GM18867 (cell line): Measurements from ENCODE around the gene RIPOR3.

ENCODE experiments used
- ATAC-seq: cut with Tn5 transposase; IDR thresholded peaks from one replicate; pipeline ENCODE4 v1.9.1; 2021; ENCODE audit warnings: mild to moderate bottlenecking, moderate library complexity; ENCODE audit not compliant: unreplicated experiment

RIPOR3 gene

DNA sequence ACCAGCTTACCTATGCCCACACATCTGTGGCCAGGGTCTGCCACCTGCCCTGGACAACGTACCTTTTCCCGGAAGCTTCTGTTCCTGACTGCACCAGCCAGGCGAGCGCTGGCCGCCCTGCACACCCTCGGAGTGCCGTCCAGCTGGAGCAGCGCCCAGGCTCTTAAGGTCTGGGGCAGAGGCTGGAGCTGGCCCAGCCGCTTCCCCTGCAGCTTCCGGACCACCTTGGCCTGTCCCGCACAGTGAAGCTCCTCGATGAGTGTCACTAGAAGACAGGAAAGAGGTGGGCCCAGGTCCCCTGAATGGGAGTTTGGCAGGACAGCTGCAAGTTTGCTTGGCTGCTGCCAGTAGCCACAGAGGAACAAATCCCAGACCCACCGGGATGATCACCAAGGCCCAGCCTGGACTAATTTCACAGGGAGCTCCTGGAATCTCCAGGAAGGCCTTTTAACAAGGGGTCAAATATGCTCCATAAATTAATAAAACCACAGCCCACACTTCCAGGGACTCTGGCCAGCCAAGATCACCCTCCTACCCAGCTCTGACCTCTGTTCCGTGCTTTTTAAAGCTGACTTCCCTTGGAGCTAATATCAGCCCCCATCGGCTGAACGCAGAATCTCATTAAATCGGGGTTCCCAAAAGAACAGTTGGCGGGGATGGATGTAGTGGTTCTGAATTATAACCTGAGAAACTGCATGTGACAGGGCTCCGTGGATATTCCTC is 98.9 kb downstream of the RIPOR3 start:
- ATAC-seq = no peak

DNA sequence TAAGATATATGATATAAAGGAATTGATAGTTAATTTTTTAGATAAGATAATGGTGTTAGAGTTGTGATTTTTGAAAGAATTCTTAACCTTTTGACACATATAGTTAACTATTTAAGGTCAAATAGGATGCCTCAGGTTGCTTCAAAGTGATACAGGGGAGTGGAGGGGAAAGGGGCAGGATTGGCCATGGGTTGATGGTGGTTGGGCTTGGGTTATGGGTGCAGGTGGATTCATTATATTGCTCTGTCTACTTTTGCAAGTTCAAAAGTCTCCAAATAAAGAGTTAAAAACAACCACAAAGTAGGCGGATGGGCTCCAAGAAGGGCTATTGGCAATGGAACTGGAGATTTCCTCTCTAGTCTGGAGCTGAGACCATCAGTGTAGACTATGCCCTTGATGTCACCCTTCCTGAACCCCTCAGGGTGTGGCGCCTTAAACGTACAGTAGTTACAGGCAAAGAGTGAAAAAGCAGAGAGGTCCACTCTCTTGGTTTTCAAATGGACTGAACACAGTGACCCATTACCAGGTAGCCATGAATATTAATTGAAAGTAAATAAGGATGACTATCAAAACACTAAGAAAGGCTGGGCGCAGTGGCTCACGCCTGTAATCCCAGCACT is 100.0 kb downstream of the RIPOR3 start:
- no peak for ATAC-seq

DNA sequence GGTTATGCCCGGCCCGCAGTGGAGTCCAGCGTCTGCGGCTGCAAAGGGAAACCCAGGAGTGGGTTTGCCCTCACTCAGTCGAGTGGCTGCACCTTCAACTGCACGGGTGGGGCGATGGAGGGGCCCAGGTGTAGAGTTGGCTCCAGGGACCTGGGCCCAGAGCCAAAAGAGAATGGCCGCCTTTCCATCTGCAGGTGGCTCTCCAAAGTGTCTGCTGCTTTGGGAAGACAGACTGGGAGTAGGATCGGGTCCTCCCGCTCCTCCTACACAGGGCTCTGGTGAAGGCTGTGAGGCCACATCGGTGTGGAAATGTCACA is 101.0 kb downstream of the RIPOR3 start:
- no peak for ATAC-seq

DNA sequence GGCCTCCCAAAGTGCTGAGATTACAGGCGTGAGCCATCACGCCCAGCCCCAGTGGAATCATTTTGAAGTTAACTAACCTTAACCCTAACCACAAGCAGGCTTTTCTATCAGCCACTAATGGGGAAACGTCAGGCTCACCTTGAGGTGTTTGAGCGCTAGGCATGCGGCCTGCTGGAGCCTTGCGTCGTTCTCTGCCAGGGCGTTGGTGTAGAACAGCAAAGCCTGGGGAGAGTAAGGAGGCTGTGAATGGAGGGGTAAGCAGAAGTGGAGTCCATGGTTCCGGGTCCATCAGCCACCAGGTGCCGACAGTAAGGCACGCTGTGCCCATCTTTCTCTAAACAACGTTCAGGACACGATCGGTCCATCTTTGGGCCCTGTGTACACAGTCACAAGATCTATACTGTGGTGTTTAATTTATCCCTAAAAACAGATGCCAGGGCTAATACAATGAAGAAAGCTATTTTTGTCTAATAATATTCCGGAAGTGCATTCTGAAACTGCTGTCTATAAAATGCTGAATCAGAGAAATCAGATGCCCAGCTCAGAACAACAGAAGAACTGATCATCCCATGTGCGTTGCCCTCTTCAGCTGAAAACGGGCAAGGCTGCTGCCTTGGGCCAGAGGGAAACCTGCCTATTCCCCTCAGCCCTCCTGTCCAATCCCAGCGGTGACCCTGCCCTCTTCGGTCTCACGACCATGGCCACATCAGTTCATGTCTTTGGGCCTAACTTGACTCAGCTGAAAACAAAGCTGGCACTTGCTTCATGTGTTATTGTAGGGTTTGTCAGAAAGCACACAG is 101.6 kb downstream of the RIPOR3 start:
- ATAC-seq = no peak

DNA sequence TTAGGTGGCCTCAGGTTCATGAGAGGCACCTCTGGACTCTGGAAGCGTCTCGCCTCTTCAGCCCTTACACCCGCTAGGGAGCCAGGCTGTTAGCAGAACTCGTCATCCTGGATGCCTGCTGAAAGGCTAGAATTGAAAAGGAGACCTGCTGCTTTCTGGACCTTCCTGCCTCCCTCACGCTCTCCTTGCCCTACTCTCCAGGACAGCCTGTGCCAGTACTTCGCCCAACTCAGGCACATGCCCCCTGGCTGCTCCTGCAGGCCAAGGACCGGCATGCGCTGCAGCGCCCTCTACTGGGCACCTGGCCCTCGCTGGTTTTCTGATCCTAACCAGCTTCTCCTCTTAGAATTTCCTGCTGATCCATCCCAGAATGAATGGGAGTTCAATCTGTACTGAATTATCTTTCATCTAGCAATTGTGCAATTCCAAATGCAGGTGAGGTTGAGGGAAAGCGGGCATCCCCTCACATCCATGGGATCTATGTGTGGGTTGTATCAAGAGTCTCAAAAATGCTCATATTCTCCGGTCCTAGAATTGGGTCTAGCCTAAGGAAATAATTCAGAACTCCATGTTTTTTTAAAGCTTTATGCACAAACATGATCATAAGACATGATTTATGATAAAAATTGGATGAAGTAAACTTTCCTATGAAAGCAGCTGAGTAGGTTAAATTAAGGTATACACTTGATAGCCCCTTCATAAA is 103.2 kb downstream of the RIPOR3 start:
- ATAC-seq = no peak

DNA sequence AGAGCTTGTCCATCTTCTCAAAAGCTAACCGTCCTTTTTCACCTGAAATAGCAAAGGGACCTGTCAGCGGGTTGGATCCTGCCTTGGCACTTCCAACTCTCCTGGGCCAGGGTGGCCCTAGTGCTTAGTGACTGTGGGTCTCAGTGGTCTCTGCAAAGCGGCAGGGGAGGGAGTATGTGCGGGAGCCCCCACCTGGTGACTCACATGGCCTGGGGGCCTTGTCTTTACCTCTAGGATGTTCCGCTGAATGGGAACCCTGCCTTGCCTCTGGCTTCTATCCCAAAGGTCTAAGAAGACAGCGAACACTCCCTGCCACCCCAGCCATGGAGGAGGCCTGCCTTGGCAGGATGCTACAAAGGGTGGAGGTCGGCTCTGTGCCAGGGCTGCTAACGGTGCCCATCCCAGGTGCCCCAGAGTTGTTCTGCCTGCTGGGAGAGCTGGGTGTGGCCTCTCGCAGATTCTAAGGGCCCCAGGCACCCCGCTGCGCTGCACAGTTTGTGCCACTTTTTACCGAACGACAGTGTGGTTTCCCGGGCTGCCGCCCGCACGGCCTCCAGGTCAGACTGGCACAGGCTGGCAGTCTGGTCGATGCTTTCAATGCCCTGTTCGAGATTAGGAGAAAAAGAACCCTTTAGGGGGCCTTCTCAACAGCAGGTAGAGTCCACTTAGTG is 103.9 kb downstream of the RIPOR3 start:
- ATAC-seq = no peak

DNA sequence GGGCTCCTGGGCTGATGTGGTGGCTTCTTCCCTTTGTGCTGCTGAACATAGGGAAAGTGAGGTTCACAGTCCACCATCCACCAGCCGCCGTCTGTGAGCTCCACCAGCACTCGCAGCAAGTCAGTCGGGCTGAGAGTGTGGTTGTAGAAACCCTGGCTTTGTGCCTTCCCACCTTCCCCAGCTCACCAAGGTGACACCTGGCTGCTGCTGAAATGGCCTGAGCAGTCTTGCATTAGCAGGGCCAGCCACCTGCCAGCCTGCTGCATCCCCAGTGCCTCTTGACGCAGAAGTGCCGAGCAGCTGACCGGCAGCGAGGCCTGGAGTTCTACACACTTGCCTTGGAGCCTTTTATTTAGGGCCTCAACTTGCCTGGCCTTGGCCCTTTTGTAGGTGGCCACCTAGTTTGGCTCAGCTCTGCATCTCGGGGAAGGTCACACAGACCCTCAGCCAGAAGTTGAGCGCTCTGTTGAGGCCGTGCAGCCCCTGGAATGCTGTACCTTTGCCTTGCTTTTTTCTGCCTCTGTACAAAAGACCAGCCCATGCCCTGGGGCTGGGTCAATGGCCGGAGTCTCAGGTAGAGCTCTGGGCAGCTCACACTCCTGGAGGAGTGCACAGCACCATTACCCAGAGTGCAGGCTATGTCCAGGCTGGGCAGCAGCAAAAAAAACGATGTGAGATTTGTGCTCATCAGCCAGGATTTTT is 104.7 kb downstream of the RIPOR3 start:
- ATAC-seq = no peak

DNA sequence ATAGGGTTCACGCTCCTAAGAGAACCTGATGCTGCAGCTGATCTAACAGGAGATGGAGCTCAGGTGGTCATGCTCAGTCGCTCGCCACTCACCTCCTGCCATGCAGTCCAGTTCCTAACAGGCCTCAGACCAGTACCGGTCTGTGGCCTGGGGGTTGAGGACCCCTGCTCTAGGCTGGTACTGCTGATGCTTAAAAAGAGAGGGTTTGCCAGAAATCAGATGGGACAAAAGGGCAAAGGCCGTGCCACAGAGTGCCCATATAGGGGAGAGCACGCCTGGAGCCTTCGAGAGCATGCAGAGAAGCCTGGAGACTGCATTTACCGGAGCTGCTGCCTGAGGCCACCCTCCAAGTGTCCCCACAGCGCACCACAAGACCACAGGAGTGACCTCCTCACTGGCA is 105.7 kb downstream of the RIPOR3 start:
- no peak for ATAC-seq

DNA sequence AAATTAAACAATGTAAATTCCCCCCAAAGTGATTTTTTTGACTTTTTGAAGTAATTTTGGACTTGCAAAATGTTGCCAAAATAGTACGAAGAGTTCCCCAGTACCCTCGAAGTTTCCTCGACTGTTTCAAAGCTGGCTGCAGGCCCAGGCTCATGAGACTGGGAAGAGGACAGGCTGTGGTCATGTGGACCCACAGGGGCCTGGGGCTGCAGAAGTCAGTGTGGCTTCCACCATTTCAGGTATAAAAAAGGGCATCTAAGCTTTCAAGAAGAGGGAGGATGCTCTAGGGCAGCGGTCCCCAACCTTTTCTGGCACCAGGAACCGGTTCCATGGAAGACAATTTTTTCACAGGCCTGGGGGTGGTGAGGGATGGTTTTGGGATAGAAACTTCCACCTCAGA is 106.1 kb downstream of the RIPOR3 start:
- no peak for ATAC-seq

DNA sequence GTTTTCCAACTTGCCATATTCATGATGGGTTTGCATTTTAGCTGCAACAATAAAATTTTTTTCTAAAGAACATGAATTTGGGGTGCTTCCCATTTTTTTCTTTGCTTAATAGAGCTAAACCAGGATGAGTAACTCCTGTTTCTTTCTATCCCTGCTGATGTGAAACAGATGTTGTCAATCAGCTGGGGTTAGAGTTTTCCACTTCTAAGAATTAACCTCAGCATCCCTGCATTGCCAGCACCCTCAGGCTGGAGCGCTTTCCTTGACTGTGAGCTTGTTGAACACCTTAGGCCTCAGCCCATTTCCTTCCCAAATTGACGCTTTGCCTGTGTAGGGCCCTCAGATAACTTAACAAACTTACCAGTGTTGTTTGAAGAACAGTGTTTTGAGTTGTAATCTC is 106.7 kb downstream of the RIPOR3 start:
- no peak for ATAC-seq

DNA sequence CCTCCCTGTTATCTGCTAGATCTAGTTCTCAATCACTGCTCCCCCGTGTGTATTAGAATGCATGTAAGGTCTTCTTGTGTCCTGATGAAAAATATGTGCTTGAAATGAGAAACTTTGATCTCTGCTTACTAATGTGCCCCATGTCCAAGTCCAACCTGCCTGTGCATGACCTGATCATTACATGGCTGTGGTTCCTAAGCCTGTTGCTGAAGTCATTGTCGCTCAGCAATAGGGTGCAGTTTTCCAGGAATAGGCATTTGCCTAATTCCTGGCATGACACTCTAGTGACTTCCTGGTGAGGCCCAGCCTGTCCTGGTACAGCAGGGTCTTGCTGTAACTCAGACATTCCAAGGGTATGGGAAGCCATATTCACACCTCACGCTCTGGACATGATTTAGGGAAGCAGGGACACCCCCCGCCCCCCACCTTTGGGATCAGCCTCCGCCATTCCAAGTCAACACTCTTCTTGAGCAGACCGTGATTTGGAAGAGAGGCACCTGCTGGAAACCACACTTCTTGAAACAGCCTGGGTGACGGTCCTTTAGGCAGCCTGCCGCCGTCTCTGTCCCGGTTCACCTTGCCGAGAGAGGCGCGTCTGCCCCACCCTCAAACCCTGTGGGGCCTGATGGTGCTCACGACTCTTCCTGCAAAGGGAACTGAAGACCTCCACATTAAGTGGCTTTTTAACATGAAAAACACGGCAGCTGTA is 107.7 kb downstream of the RIPOR3 start:
- no peak for ATAC-seq

DNA sequence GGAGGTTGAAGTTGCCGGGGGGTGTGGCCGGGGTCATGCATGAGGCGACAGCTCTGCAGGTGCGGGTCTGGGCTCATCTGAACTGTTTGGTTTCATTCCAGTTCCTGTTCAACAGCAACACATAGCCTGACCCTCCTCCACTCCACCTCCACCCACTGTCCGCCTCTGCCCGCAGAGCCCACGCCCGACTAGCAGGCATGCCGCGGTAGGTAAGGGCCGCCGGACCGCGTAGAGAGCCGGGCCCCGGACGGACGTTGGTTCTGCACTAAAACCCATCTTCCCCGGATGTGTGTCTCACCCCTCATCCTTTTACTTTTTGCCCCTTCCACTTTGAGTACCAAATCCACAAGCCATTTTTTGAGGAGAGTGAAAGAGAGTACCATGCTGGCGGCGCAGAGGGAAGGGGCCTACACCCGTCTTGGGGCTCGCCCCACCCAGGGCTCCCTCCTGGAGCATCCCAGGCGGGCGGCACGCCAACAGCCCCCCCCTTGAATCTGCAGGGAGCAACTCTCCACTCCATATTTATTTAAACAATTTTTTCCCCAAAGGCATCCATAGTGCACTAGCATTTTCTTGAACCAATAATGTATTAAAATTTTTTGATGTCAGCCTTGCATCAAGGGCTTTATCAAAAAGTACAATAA is 108.6 kb downstream of the RIPOR3 start:
- ATAC-seq = no peak

DNA sequence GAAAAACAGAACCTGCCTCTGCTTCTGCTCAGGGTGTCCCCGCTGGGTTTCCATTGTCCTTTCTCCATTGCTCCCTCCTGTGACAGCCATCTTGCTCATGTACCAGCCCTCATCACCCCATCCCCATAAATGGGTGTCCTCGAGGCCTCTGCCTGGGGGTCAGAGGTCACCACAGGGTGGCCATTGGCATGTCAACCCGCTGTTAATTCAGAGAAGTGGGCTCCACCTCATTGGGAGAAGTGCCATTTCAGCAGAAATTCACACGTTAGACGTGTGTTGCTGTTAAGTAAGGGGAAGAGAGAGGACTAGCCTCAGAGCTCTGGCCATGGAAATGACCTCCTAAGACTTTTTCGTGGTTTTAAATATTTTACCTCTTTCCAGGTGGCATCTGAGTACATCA is 109.2 kb downstream of the RIPOR3 start:
- no peak for ATAC-seq

DNA sequence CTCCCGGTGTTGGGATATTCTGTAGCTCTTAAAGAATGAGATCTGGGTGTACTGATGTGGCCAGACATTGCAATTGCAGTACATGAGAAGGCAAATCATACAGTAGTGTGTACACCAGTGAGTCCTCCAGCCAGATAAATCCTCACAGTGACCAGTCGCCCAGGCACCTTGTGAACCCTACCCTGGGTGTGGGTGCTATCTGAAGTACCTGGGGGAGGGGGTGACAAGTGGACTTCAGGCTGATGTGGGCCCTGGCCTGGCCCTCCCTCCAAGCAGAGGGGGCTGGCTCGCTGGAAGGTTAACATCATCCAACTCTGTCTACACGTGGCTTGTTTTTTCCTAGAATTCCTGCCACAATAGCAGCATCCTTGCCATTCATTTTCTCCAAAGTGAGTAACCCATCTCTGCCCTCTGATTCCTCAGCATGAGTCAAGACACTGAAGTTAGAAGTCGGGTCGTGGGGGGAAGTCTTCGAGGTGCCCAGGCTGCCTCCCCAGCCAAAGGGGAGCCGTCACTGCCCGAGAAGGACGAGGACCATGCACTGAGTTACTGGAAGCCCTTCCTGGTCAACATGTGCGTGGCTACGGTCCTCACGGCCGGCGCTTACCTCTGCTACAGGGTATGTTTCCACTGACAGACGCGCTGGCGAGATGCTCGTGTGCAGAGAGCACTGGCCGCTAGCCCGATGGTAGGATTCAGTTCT is 110.3 kb downstream of the RIPOR3 start:
- no peak for ATAC-seq

DNA sequence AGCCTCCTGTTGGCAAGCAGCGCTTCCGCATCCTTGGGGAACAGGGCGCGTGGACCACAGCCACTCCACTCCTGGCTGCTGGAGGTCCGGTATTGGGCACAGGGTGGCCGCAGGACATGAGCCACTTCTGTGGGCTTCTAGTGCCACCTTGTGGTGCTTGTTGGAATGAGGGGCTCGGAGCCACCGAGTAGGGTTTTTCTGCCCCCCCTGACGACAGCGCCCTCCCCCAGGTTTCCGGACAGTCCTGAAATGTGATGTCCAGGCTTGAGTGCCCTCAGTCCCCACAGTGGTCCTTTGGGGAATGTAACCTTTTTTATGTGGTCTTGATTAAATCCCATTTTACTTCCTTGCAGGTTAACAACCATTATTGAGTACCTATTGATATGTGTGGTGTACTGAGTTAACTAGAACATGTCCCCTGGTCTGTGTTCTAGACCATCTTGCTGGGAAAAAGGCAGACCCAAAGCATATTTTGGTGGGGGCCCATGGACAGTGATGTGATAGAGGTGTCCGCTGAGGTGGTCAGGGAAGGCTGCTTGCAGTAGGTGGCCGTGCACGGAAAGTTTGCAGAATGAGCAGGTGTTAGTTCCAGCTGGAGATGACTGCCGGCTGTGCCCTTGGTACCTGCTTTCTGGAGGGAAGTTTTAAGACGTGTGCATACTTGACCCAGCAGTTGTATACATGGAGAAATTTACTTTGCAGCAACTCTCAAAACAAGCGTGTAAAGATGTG is 111.2 kb downstream of the RIPOR3 start:
- no peak for ATAC-seq

DNA sequence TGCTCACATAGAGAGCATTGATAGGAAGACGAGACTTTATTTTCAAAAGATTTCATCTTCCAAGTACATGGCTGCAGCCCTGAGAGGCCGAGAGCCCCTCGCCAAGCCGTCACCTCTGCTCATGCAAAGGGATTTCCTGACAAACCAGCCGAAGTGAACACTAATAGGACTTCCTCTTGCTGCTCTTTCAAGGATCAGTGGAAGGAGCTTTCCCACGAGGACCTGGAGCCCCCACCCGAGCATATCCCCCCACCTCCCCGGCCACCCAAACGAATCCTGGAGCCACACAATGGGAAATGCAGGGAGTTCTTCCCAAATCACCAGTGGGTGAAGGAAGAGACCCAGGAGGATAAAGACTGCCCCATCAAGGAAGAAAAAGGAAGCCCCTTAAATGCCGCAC is 111.8 kb downstream of the RIPOR3 start:
- ATAC-seq = no peak

DNA sequence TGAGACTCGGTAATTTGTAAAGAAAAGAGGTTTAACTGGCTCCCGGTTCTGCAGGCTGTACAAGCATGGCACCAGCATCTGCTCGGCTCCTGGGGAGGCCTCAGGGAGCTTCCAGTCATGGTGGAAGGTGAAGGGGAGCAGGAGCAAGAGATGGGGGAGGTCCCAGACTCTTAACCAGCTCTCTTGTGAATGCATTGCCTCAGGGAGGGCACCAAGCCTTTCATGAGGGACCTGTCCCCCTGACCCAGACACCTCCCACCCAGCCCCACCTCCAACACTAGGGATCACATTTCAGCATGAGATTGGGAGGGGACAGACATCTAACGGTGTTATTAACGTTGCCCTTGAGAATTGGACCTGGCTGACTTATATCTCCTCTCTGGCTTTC is 112.6 kb downstream of the RIPOR3 start:
- no peak for ATAC-seq
